ENCODE results near the gene PRR9.
A peak's percentile ranks its signal among the peaks of the same experiment; 100 is the strongest.
"Not testable (repeated sequence)": the region's sequence is repeated elsewhere in the genome, so short reads cannot be mapped to it uniquely, and the experiment has no call there.

Gene PRR9

DNA sequence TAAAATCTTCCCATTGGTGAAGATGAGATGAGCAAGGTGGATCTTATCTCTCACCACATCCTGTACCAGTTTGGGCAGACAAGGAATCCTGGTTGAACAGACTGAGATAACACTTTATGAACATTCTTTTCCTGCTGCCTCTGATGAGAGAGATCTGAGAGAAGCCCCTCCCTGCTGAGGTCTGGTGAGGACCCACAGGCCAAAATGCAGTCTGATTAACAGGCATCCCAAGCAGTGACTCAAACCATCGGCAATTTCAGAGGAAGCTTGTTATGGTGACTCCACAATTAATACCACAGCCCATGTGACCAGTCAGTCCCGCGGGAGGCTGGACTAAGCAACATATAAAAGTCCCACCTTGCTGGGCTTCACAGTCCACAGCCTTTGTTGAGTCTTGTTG lies at the start of gene PRR9:
PRR9 (plus strand) TSS at position 373 of the 400 bp plus-strand sequence. CDS start 561 bp downstream, outside the sequence.
- DNase-seq (ENCODE audit: low read depth), result no peak

GRCh38 chr1:153168686-153169085 lies 48.7 kb upstream of the PRR9 start:
- no peak for DNase-seq (ENCODE audit: low read depth)

DNA sequence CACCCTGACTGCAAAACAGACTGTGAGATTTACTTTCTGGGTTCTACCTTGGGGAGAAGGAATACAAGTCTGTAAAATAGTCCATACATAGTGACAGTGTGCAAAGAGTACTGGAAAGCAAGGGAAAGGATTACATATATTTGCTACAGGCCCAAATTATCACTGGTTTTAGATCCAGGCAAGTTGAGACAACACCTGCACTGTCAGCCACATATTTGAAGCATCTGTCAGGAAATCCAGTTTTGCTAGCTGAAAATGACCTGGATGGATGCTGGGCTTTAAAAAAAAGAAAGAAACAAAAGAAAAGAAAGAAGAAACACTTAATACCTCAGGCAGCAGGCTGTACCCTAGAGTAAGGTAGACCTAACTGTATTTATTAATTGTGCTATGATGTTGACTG lies 42.8 kb upstream of the PRR9 start:
- no peak for DNase-seq (ENCODE audit: low read depth)

DNA sequence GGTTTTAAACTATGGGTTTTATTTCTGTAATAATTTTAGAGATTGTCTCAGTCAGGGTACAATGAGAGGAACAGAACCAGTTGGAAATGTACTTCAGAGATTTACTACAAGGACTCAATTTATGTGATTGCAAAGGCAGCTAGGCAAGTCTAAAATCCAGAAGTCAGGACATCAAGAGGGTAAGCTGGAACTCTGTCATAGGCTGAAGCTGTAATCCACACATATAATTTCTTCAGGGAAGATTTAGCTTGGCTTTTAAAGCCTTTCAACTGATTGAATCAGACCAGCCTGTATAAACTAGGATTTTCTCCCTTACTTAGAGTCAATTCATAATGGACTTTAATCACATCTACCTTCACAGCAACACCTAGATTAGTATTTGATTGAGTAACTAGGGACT lies 38.5 kb upstream of the PRR9 start:
- no peak for DNase-seq (ENCODE audit: low read depth)

- no peak for DNase-seq (ENCODE audit: low read depth)
These were observed 36.8 kb upstream of the PRR9 start for GRCh38 chr1:153180556-153180955.

GRCh38 chr1:153188301-153188700 lies 29.1 kb upstream of the PRR9 start:
- not testable (repeated sequence) for DNase-seq (ENCODE audit: low read depth)

DNA sequence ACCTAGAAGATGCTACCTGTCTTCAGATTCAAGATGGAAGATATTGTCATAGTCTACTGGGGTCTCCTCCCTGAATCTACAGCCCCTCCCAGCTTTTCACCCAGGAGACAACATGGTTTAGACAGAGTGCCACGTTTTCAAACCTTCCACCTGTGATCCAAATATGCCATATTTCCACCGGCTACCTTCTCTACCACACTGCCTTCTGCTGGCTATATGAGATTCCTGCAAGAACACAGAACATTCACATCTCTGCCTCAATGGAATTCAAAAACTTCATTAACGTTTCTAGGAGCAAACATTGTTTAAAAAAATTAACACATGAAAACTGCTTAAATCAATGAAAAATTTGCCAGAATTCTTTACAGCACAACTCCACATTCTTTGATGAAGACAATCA lies 27.0 kb upstream of the PRR9 start:
- no peak for DNase-seq (ENCODE audit: low read depth)

DNA sequence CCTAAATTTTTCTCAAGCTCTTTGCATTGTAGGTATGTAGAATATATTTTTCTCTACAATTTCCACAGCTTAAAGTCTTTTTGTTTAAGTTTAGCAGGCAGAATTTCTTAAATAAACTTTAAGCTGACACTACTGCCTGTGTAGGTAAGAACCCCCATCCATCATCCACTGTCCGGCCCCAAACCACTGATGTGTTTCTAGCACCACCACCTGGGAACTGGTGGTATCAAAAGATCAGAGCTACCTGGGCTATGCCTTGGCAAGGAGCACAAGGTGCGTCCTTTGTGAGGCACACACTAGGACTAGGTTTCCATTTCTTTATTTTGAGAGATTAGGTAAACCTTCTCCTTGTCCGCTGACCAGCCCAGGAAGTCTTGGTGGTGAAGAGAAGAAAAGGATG lies 24.7 kb upstream of the PRR9 start:
- DNase-seq (ENCODE audit: low read depth), result no peak

- DNase-seq (ENCODE audit: low read depth), result no peak
These were observed 22.9 kb upstream of the PRR9 start for GRCh38 chr1:153194331-153195050.

DNA sequence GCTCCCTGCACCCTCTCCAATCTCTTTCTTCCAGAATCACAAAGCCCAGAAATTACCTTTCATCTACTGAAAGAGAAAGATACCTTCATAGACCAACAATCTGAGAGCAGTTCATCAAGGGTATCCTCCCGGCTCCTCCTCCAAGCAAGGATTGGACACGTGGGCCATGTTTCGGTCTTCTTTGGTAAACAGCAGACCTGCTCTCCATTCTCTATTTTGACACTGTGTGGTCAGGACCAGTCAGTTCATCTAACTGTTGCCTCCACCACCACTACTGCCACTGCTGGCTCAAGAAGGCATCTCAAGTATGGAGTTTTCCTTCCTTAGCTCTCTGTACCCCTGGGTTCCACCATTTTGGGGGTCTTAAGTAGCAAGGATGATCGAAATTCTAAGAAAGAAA lies 22.2 kb upstream of the PRR9 start:
- no peak for DNase-seq (ENCODE audit: low read depth)

DNA sequence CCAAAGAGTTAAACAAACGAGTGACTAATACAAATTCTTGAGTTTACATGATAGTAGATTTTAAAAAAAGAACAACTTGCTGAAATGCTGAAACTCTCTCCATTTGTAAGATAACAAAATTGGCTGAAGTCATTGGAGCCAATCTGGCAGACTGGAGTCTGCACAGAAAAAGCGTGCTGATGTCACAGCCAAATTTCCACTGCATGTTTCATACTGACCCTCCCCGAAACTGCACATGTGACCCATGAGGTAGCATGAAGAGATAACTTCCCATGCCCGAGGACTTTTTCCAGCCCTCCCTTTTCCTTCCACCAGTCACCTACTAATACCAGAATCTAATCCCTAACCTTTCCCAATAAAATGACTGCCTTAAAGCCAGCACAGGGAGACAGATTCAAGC lies 15.4 kb upstream of the PRR9 start:
- DNase-seq (ENCODE audit: low read depth), result no peak

- no peak for DNase-seq (ENCODE audit: low read depth)
These were observed 14.3 kb upstream of the PRR9 start, which contains the start of gene LELP1 for GRCh38 chr1:153203130-153203529. TSS of gene LELP1 (plus strand) at chr1:153203430. CDS start at chr1:153204708, 1,278 bp downstream.

DNA sequence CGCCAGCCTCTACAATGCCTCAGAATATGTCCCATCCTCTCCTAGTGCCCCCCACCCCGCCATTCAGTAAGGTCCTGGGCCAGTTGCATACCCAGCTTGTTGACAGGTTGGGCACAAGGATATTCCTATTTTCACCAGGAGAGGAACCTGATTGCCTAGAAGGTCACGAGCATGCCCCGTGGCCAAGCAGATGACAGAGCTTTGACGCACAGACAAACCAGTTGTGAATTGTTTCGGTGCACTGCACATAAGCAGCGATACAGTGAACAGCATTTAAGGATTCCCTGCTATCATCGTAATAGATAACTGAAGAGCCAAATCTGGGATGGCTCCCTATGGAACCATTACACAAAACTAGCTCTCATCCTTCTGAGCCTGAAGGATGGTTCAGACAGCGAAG lies 10.8 kb upstream of the PRR9 start:
- DNase-seq (ENCODE audit: low read depth), result no peak

- no peak for DNase-seq (ENCODE audit: low read depth)
These were observed 7.2 kb upstream of the PRR9 start for GRCh38 chr1:153210206-153210605.

GRCh38 chr1:153212201-153212600 lies 5.2 kb upstream of the PRR9 start:
- DNase-seq (ENCODE audit: low read depth), result no peak

DNA sequence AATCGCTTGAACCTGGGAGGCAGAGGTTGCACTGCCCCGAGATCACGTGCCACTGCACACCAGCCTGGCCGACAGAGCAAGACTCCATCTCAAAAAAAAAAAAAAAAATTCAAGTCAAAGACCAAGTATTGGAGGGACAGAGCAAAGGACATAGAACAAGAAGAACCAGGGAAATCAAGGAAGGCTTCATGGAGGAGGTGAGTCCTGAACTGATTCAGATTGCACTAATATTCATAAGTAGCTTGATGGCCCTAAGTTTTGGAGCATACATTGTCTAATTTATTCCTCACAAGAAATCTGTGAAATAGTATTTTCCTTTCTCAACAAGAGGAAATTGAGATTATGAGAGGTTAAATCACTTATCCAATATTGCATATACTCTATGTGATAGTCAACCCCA lies 3.9 kb upstream of the PRR9 start:
- DNase-seq (ENCODE audit: low read depth), result no peak

DNA sequence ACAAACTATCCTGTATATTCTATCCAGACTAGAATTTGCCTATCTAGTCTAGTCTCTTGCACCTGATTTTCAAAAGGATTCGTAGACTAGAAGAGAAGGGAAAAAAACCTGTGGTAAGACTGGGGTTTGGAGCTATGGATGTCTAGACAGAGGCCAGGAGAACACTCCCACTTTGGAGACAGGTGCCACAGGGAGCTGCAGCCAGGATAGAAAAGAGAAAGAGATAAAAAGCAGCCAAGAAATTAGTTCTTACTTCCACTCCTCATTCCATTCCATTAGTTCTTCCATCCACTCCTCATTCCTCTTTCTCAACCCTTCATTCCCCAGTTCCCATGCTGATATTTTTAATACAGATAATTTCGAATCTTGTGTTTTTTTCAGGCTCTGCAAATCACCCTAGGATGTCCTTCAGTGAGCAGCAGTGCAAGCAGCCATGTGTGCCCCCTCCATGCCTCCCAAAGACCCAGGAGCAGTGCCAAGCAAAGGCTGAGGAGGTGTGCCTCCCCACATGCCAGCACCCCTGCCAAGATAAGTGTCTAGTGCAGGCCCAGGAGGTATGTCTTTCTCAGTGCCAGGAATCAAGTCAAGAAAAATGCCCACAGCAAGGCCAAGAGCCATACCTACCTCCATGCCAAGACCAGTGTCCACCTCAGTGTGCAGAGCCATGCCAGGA lies 496 bp downstream of the PRR9 start:
- no peak for DNase-seq (ENCODE audit: low read depth)

GRCh38 chr1:153220606-153221303 lies 3.4 kb downstream of the PRR9 start:
- no peak for DNase-seq (ENCODE audit: low read depth)

- DNase-seq (ENCODE audit: low read depth), result peak; percentile 39
These were observed 5.9 kb downstream of the PRR9 start for GRCh38 chr1:153223040-153223891.

- DNase-seq (ENCODE audit: low read depth), result no peak
These were observed 10.4 kb downstream of the PRR9 start for GRCh38 chr1:153227810-153228209.

DNA sequence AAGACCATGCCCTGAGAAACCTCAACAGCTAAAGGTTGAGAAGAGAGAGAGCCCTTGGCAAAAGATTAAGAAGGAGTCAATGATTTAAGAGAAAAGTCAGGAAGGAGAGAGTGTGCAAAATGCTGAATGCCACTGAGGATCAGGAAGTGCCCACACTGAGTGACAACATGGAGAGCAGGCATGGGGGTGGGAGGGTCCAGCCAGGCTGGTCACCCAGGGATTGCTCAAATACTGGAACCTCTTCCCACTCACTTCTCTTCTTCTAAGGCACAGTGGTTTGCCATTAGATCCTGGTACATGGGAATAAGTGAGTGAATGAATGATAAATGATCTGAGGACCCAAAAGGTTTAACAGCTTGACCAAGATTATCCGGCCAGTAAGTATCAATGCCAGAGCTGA lies 11.1 kb downstream of the PRR9 start:
- no peak for DNase-seq (ENCODE audit: low read depth)

Data from stimulated activated CD8-positive, alpha-beta memory T cell treated with anti-CD3 and anti-CD28 coated beads, Interleukin-4, amount 100 ng/mL, for 24 hours (primary cell).